Transverse colon (tissue), 4 donors: Measurements from ENCODE around the gene PTH2. TPM values are rescaled to one million over a fixed set of nuclear protein-coding genes. Genes with fewer than 3 reads are reported as not detected.

Source experiments
- DNase-seq: peaks from one replicate; pipeline ENCODE4 v3.0.0-alpha.2; 2019
- H3K27ac ChIP-seq, 4 donors: fragments of 200-600 bp; sonication (generic); 2 replicates each; pipeline ENCODE4 v1.5.1; 2016 to 2018; ENCODE audit warnings: inconsistent platforms in 4 of 4
- H3K27me3 ChIP-seq: fragments of 200-600 bp; sonication (generic); 2 replicates; pipeline ENCODE4 v1.5.1; 2017; ENCODE audit warnings: inconsistent platforms
- H3K36me3 ChIP-seq, 4 donors: fragments of 200-600 bp; sonication (generic); 2 replicates each; pipeline ENCODE4 v1.5.1; 2017 to 2019; ENCODE audit warnings: inconsistent platforms in 4 of 4
- H3K4me1 ChIP-seq, 4 donors: fragments of 200-600 bp; sonication (generic); 2 replicates each; pipeline ENCODE4 v1.5.1; 2017 to 2020; ENCODE audit warnings: inconsistent platforms in 4 of 4
- H3K4me3 ChIP-seq, 4 donors: fragments of 200-600 bp; sonication (generic); 1 replicate in 1 of 4; 2 replicates in 3 of 4; pipeline versions ENCODE4 v1.5.1 to v1.6.1; 2017 to 2019; ENCODE audit warnings: inconsistent platforms in 4 of 4
- H3K9me3 ChIP-seq, 2 donors: fragments of 200-600 bp; sonication (generic); 2 replicates each; pipeline ENCODE4 v1.5.1; 2017 to 2019; ENCODE audit warnings: inconsistent platforms in 2 of 2
- EP300 ChIP-seq: sonication (generic); formaldehyde crosslinking; IDR thresholded peaks from one replicate; pipeline ENCODE4 v1.6.1; 2017; ENCODE audit warnings: antibody characterized with exemption, low read depth
- POLR2A ChIP-seq: fragments of 450-650 bp; IDR thresholded peaks from one replicate; pipeline ENCODE4 v1.6.1; 2016; ENCODE audit warnings: antibody characterized with exemption, mild to moderate bottlenecking, moderate library complexity
- POLR2AphosphoS5 ChIP-seq, 3 donors: sonication (generic); formaldehyde crosslinking; IDR thresholded peaks; one replicate each; pipeline ENCODE4 v1.6.1; 2016; ENCODE audit warnings: antibody characterized with exemption in 3 of 3
- WGBS, 2 donors: methylation state at CpG; one replicate each; pipeline ENCODE4 v1.1.5; 2018; ENCODE audit warnings: low coverage in 1 of 2; 5-methylcytosine and 5-hydroxymethylcytosine counted together
- in situ Hi-C, 4 donors: fragments of 200-750 bp; cut with MboI; loops; one replicate each; pipeline versions ENCODE4 v1.15.0 to v1.15.1; 2017; ENCODE audit warnings: low sequenced_read_pairs in 3 of 4, low pct_ligation_motif_present in 1 of 4, low pct_unique_long_range_greater_than_20kb in 1 of 4
- intact Hi-C: fragments of 100-400 bp; cut with DNase I; formaldehyde crosslinking; loops from one replicate; pipeline ENCODE4 v1.15.1; 2023; ENCODE audit warnings: low total_unique reads
- total RNA-seq, 4 donors: library from RNA; depleted of rRNA; stranded (reverse); fragments of >200 nt; gene quantifications; one replicate each; pipeline ENCODE4 v1.1.0, GENCODE V29; 2016
- TF ChIP-seq, protein P1 (sequence below), 5 experiments: fragments of 200-600 bp in 3 of 5; fragments of 450-650 bp in 2 of 5; sonication (generic) in 3 of 5; IDR thresholded peaks; 1 replicate in 2 of 5; 2 replicates in 3 of 5; pipeline ENCODE4 v1.5.1; 2016 to 2017; ENCODE audit warnings: antibody characterized with exemption in 5 of 5, inconsistent platforms in 3 of 5, mild to moderate bottlenecking in 2 of 5, moderate library complexity in 1 of 5

PTH2 gene
- total RNA-seq, 4 donors from 2014 or later = not detected

DNA sequence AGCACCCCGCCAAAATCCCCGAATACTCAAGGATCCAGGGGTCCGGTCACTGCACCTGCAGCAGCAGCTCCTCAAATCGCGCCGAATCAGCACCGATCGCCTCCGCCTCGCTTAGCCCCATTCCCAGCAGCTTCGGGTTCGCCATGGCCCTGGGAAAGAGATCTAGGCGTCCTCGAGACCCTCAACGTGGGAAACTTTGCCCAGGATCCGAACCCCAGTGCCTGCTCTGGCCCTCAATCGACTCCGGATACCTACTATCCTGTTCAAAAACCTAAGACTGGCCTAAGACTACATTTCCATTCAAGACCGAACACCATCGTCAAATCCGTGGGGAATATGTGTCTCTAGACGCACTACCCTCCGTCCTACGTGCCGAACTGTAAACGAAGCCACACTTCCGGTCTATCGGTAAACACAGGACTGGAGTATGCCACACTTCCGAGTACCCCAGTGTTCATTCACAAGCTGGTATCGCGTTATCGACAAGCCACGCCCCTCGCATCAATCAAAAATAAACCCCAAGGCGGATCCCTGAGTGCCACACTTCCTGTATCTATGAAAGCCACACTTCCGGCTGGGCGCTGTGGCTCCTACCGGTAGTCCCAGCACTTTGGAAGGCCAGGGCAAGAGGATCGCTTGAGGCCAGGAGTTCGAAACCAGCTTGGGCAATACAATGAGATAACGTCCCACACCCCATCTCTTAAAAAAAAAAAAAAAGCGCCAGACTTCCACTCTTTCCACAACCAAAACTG, 28.4 kb upstream of the PTH2 start, which contains the start of gene PIH1D1:
PIH1D1 (minus strand) TSS at position 385 of the 752 bp plus-strand sequence; CDS start at position 145, 240 bp downstream.
- Histone ChIP-seq H3K36me3 (peaks cover 0 to 13% (median 2%) of the 10 kb centered on the region in 4 donors), H3K27me3 (no peaks in the 10 kb centered on the region), H3K27ac (peak within 1 kb of the TSS; percentile 95 to 100 (median 96)), H3K9me3 (no peaks in the 10 kb centered on the region), H3K4me3 (peak within 1 kb of the TSS; percentile 53 to 86 (median 80)), H3K4me1 (peaks cover 7 to 45% (median 15%) of the 10 kb centered on the region in 4 donors)
- TF ChIP-seq EP300 (peak; percentile 48), POLR2A (peak; percentile 72), POLR2AphosphoS5 (IDR thresholded peaks at IDR 0.05) (peak; percentile 74 to 96 (median 92))
- TF ChIP-seq, protein P1, sequence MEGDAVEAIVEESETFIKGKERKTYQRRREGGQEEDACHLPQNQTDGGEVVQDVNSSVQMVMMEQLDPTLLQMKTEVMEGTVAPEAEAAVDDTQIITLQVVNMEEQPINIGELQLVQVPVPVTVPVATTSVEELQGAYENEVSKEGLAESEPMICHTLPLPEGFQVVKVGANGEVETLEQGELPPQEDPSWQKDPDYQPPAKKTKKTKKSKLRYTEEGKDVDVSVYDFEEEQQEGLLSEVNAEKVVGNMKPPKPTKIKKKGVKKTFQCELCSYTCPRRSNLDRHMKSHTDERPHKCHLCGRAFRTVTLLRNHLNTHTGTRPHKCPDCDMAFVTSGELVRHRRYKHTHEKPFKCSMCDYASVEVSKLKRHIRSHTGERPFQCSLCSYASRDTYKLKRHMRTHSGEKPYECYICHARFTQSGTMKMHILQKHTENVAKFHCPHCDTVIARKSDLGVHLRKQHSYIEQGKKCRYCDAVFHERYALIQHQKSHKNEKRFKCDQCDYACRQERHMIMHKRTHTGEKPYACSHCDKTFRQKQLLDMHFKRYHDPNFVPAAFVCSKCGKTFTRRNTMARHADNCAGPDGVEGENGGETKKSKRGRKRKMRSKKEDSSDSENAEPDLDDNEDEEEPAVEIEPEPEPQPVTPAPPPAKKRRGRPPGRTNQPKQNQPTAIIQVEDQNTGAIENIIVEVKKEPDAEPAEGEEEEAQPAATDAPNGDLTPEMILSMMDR (IDR thresholded peaks at IDR 0.05) = peak in 2 of 5 experiments; percentile 25 to 41
- 0 to 1% methylated on average over 4 to 36 of the region's 42 CpGs for WGBS, 2 donors
- peak; percentile 98 for DNase-seq
- in situ Hi-C loops (no loop called here), intact Hi-C loops (no loop called here)

DNA sequence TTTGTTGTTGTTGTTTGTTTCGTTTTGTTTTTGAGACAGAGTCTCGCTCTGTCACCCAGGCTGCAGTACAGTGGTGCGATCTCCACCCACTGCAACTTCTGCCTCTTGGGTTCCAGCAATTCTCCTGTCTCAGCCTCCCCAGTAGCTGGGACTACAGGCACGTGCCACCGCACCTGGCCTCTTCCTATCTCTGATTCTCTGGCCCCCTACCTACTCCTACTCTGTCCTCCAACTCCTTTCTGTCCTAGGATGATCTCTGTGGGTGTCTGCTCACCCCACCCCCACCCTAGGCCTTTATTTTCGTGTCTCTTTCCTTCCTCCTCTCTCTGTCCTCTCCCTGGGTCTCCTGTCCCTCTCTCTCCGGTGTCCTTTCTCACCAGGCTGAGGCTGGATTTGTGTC, 27.2 kb upstream of the PTH2 start:
- in situ Hi-C loops = no loop called here

DNA sequence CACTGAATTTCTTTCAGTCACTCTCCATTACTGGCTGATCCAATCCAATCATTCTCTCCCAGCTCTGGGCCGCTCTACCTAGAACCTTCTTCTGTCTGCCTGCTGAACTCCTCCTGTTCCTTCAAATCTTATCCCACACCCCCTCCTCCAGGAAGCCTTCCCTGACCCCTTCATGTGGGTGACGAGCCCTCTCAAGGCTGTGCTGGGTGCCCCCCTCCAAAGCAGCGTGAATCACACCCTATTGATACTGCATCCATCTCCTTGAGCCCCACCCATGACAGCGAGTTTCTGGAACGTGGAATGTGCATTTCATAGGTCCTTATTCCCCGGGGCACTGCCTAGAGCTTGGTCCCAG, 25.2 kb upstream of the PTH2 start:
- no peak overlapping the region for H3K4me3 ChIP-seq
- peaks cover 4 to 35% (median 9%) of the 10 kb centered on the region in 4 donors for H3K4me1 ChIP-seq
- intact Hi-C loops = loop anchor here (10.0 kb wide), 1 partner anchor 224 kb away; no protein-coding TSS in a partner anchor
- no peaks in the 10 kb centered on the region for H3K9me3 ChIP-seq
- TF ChIP-seq, protein P1 (IDR thresholded peaks at IDR 0.05) = no peak
- TF ChIP-seq POLR2A (no peak), POLR2AphosphoS5 (IDR thresholded peaks at IDR 0.05) (no peak), EP300 (no peak)
- in situ Hi-C loops = loop anchor here in 1 of 4 donors (10.0 kb wide), 1 partner anchor 54 kb away; no protein-coding TSS in a partner anchor
- no peak for DNase-seq
- no peaks in the 10 kb centered on the region for H3K27me3 ChIP-seq
- WGBS, 2 donors = 90 to 93% methylated on average over 3 to 6 of the region's 6 CpGs
- no peak overlapping the region for H3K27ac ChIP-seq
- H3K36me3 ChIP-seq = peaks cover 0 to 13% (median 2%) of the 10 kb centered on the region in 4 donors

More for the DNA sequence above, 27.2 kb upstream of the PTH2 start:
- Histone ChIP-seq H3K9me3 (no peaks in the 10 kb centered on the region), H3K36me3 (peaks cover 0 to 13% (median 2%) of the 10 kb centered on the region in 4 donors), H3K4me1 (peaks cover 7 to 41% (median 15%) of the 10 kb centered on the region in 4 donors), H3K4me3 (peak overlapping the region in 1 of 4 donors; percentile 81), H3K27me3 (no peaks in the 10 kb centered on the region), H3K27ac (no peak overlapping the region)
- intact Hi-C loops = no loop called here
- WGBS, 2 donors = 84 to 88% methylated on average over 5 to 7 of the region's 7 CpGs
- DNase-seq = no peak
- no peak for TF ChIP-seq POLR2A
- no peak for TF ChIP-seq EP300
- TF ChIP-seq POLR2AphosphoS5 (IDR thresholded peaks at IDR 0.05) = no peak
- TF ChIP-seq, protein P1 (IDR thresholded peaks at IDR 0.05) = no peak
